ENCODE measurements around the gene STK38. TPM values are rescaled to one million over a fixed set of nuclear protein-coding genes. Genes with fewer than 3 reads are reported as not detected.
A peak's percentile ranks its signal among the peaks of the same experiment; 100 is the strongest.

Gene STK38
- total and polyA plus RNA-seq, 2 of the 13 experiments (the other 11 are each of a cell fraction or from before 2014, with no cell fraction given): 10.3 to 20.7 TPM

DNA sequence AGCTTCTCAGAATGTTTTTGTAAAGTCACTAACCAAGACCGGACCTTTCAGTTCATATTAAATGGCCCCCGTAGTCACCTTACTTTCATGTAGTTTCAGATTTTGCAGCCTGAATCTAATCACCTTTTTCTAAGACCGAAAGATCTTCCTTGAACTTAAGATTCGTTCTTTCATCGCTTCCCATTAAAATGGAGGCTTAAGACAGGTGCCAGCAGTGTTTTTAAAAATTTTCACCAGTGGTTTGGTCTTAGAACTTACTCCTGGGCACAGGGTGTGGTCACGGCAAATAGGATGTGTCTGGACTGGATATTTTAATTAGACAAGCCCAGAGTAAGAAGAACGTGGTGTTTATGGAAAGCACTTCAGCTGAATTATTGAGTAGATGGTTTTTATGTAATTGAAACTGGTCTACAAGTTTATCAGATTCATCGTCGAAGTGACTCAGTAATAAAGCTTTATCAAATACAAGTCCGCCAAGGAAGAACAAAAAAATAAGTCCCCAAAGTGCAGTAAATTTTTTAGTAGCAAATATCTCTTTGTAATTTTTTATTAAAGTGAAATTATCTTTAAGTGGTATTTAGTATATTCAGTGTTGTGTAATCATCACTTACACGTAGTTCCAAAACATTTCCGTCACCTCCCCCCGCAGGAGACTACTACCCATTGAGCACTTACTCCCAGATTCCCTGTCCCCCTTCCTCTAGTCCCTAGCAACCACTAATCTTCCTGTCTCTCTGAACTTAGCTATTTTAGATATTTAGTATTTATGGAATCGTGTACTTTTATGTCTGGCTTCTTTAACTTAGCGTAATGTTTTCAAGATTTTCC is 47.8 kb upstream of the STK38 start:
- Histone ChIP-seq H3K27me3 (ENCODE audit: control insufficient read depth in 1 of 2, insufficient read depth in 2 of 2, low read length in 2 of 2) (no peaks in the 10 kb centered on the region; a peak in 1 of 5 replicates), H3K4me1 (ENCODE audit: insufficient read depth, low read length) (peaks cover 56% of the 10 kb centered on the region), H3K27ac (ENCODE audit: extremely low read length, insufficient read depth, low read length) (peak overlapping the region; percentile 93), H4K20me1 (ENCODE audit: insufficient read depth, low read length) (peaks cover 56% of the 10 kb centered on the region), H3K9me3 (ENCODE audit: low read length) (no peaks in the 10 kb centered on the region), H3K4me3 (replicated peaks in 1 of 3; ENCODE audit: insufficient read depth in 1 of 3, low read depth in 2 of 3, low read length in 3 of 3) (peak overlapping the region; percentile 87 to 97 (median 92)), H2AFZ (ENCODE audit: low read length) (no peak overlapping the region), H3K4me2 (ENCODE audit: low read depth, low read length) (peak overlapping the region; percentile 93), H3K36me3 (replicated peaks in 1 of 2; ENCODE audit: control insufficient read depth in 1 of 2, insufficient read depth in 2 of 2, low read length in 2 of 2) (peaks cover 15 to 39% of the 10 kb centered on the region in 2 experiments), H3K79me2 (ENCODE audit: insufficient read depth, low read length) (peaks cover 59% of the 10 kb centered on the region), H3K9ac (ENCODE audit: insufficient read depth, low read depth, low read length) (peak overlapping the region; percentile 98)
- FAIRE-seq (no peak), ATAC-seq (no peak), DNase-seq (ENCODE audit: low spot score) (peak; percentile 52)
- intact Hi-C loops (cut with micrococcal nuclease; ENCODE audit: unreplicated experiment): loop anchor here (1.0 to 5.0 kb wide), 3 partner anchors 48 to 173 kb away; no protein-coding TSS in a partner anchor
- ChIA-PET CTCF (ENCODE audit: low intra/inter-chr PET ratio, low total read pairs) (interaction anchor here (0.6 kb wide), 1 partner anchor 22 kb away, joined by 3 read pairs; no protein-coding TSS in a partner anchor), POLR2A (interaction anchor here (0.6 to 6.8 kb wide), 8 partner anchors 14 to 171 kb away, joined by 3 to 142 read pairs (median 7); no protein-coding TSS in a partner anchor)
- in situ Hi-C loops (cut with HindIII; ENCODE audit: extremely low pct_ligation_motif_present, low pct_unique_long_range_greater_than_20kb): loop anchor here (5.0 kb wide), 1 partner anchor 153 kb away; the partner anchor contains the start of genes KCTD20 and PXT1
- no TSS peak for BruUV-seq (replicated peaks)
- WGBS (ENCODE audit: low lambda C conversion rate): under 1% methylated on average over 15 of the region's 15 CpGs
- TF ChIP-seq TCF7L2 (IDR thresholded peaks at IDR 0.05; ENCODE audit: low read depth, low read length): no peak
- no peak for TF ChIP-seq ZNF598 (CRISPR knock-in tag; IDR thresholded peaks at IDR 0.05; ENCODE audit: borderline replicate concordance)
- TF ChIP-seq CBX1 (IDR thresholded peaks at IDR 0.05; ENCODE audit: low read depth): no peak
- TF ChIP-seq, protein P1, sequence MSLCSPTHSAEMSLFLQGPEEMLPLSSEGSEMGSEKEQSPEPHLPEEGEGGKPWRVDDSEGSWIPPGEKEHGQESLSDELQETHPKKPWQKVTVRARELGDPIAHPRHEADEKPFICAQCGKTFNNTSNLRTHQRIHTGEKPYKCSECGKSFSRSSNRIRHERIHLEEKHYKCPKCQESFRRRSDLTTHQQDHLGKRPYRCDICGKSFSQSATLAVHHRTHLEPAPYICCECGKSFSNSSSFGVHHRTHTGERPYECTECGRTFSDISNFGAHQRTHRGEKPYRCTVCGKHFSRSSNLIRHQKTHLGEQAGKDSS (CRISPR knock-in tag; IDR thresholded peaks at IDR 0.05; ENCODE audit: borderline replicate concordance, low read depth): no peak
- TF ChIP-seq ZNF660 (CRISPR knock-in tag; IDR thresholded peaks at IDR 0.05; ENCODE audit: borderline replicate concordance, low read depth): no peak
- TF ChIP-seq CEBPG (CRISPR knock-in tag; IDR thresholded peaks at IDR 0.05): peak; percentile 37; the same call in 1 of the 2 replicates
- TF ChIP-seq SOX5 (CRISPR knock-in tag; IDR thresholded peaks at IDR 0.05; ENCODE audit: borderline replicate concordance): no peak
- TF ChIP-seq HOXA5 (CRISPR knock-in tag; IDR thresholded peaks at IDR 0.05): no peak; the same call in 1 of the 2 replicates
- TF ChIP-seq RCOR2 (CRISPR knock-in tag; IDR thresholded peaks at IDR 0.05): no peak
- TF ChIP-seq, protein P2, sequence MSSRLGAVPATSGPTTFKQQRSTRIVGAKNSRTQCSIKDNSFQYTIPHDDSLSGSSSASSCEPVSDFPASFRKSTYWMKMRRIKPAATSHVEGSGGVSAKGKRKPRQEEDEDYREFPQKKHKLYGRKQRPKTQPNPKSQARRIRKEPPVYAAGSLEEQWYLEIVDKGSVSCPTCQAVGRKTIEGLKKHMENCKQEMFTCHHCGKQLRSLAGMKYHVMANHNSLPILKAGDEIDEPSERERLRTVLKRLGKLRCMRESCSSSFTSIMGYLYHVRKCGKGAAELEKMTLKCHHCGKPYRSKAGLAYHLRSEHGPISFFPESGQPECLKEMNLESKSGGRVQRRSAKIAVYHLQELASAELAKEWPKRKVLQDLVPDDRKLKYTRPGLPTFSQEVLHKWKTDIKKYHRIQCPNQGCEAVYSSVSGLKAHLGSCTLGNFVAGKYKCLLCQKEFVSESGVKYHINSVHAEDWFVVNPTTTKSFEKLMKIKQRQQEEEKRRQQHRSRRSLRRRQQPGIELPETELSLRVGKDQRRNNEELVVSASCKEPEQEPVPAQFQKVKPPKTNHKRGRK (CRISPR knock-in tag; IDR thresholded peaks at IDR 0.05): no peak
- no peak for TF ChIP-seq CREB1 (IDR thresholded peaks at IDR 0.05)
- TF ChIP-seq CREB1 (CRISPR knock-in tag; IDR thresholded peaks at IDR 0.05): peak; percentile 18; the same call in 1 of the 2 replicates
- TF ChIP-seq, protein P3, sequence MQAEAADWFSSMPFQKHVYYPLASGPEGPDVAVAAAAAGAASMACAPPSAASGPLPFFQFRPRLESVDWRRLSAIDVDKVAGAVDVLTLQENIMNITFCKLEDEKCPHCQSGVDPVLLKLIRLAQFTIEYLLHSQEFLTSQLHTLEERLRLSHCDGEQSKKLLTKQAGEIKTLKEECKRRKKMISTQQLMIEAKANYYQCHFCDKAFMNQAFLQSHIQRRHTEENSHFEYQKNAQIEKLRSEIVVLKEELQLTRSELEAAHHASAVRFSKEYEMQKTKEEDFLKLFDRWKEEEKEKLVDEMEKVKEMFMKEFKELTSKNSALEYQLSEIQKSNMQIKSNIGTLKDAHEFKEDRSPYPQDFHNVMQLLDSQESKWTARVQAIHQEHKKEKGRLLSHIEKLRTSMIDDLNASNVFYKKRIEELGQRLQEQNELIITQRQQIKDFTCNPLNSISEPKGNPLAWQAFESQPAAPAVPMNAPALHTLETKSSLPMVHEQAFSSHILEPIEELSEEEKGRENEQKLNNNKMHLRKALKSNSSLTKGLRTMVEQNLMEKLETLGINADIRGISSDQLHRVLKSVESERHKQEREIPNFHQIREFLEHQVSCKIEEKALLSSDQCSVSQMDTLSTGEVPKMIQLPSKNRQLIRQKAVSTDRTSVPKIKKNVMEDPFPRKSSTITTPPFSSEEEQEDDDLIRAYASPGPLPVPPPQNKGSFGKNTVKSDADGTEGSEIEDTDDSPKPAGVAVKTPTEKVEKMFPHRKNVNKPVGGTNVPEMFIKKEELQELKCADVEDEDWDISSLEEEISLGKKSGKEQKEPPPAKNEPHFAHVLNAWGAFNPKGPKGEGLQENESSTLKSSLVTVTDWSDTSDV (CRISPR knock-in tag; IDR thresholded peaks at IDR 0.05): no peak
- TF ChIP-seq, protein P4, sequence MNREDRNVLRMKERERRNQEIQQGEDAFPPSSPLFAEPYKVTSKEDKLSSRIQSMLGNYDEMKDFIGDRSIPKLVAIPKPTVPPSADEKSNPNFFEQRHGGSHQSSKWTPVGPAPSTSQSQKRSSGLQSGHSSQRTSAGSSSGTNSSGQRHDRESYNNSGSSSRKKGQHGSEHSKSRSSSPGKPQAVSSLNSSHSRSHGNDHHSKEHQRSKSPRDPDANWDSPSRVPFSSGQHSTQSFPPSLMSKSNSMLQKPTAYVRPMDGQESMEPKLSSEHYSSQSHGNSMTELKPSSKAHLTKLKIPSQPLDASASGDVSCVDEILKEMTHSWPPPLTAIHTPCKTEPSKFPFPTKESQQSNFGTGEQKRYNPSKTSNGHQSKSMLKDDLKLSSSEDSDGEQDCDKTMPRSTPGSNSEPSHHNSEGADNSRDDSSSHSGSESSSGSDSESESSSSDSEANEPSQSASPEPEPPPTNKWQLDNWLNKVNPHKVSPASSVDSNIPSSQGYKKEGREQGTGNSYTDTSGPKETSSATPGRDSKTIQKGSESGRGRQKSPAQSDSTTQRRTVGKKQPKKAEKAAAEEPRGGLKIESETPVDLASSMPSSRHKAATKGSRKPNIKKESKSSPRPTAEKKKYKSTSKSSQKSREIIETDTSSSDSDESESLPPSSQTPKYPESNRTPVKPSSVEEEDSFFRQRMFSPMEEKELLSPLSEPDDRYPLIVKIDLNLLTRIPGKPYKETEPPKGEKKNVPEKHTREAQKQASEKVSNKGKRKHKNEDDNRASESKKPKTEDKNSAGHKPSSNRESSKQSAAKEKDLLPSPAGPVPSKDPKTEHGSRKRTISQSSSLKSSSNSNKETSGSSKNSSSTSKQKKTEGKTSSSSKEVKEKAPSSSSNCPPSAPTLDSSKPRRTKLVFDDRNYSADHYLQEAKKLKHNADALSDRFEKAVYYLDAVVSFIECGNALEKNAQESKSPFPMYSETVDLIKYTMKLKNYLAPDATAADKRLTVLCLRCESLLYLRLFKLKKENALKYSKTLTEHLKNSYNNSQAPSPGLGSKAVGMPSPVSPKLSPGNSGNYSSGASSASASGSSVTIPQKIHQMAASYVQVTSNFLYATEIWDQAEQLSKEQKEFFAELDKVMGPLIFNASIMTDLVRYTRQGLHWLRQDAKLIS (CRISPR knock-in tag; IDR thresholded peaks at IDR 0.05): no peak
